ENCODE results near the gene KRT36. TPM values are rescaled to one million over a fixed set of nuclear protein-coding genes. Genes with fewer than 3 reads are reported as not detected.

The KRT36 gene
- total and polyA plus RNA-seq, 10 of the 15 experiments (the other 5 are each of a cell fraction or from before 2014, with no cell fraction given): not detected

DNA sequence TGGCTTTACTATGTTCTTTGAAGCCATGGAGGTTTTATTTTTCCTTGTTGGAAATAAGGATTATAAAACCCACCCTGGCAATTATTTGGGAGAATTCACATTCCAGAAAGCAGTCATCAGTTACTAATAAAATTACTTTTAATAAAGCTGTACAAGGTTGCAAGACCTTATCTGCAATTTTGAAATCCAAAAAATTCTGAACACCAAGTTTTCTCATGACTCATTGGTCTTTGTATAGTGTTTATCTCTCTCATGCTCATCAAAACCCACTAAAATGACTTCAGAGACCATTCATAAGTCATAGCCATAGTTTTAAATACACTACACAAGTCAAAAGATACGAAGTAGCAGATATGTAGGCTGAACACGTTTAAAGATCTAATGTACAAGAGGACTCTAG, 42.9 kb downstream of the KRT36 start:
- Histone ChIP-seq H3K4me3 (no peak overlapping the region), H3K27ac (ENCODE audit: control insufficient read depth, insufficient read depth) (no peak overlapping the region), H3K4me1 (ENCODE audit: control insufficient read depth, insufficient read depth, low read length) (no peaks in the 10 kb centered on the region), H4K20me1 (ENCODE audit: control insufficient read depth, insufficient read depth) (no peaks in the 10 kb centered on the region), H3K79me2 (ENCODE audit: control insufficient read depth, insufficient read depth, low read length) (no peaks in the 10 kb centered on the region), H2AFZ (ENCODE audit: control insufficient read depth, low read depth, low read length) (no peak overlapping the region), H3K27me3 (replicated peaks in 1 of 2; ENCODE audit: control insufficient read depth in 2 of 2, insufficient read depth in 2 of 2, low read length in 1 of 2) (peaks cover 3 to 4% of the 10 kb centered on the region in 2 experiments; a peak in 2 of 4 replicates), H3K4me2 (ENCODE audit: control insufficient read depth, insufficient read depth) (no peak overlapping the region), H3K9me3 (replicated peaks; ENCODE audit: control insufficient read depth, insufficient read depth, low read length) (no peaks in the 10 kb centered on the region), H3K36me3 (ENCODE audit: control insufficient read depth in 2 of 2, insufficient read depth in 2 of 2, low read length in 1 of 2) (no peaks in the 10 kb centered on the region), H3K9ac (ENCODE audit: control insufficient read depth, insufficient read depth, low read length) (no peak overlapping the region)
- DNase-seq (ENCODE audit: low read depth, low spot score) (no peak), ATAC-seq (no peak), FAIRE-seq (no peak)
- ChIA-PET RAD21 (ENCODE audit: unreplicated experiment) (interaction anchor here (1.1 kb wide), 1 partner anchor 10 kb away, joined by 3 read pairs; no protein-coding TSS in a partner anchor), CTCF (no interaction called here), SMC1A (ENCODE audit: uncharacterized antibody, unreplicated experiment) (no interaction called here), POLR2A (interaction anchor here (0.6 kb wide), 1 partner anchor 546 kb away, joined by 6 read pairs; no protein-coding TSS in a partner anchor)
- intact Hi-C loops (cut with micrococcal nuclease; ENCODE audit: unreplicated experiment) (no loop called here), in situ Hi-C loops (cut with MboI) (no loop called here)
- no TSS peak for BruUV-seq (replicated peaks)
- TF ChIP-seq, protein P1, sequence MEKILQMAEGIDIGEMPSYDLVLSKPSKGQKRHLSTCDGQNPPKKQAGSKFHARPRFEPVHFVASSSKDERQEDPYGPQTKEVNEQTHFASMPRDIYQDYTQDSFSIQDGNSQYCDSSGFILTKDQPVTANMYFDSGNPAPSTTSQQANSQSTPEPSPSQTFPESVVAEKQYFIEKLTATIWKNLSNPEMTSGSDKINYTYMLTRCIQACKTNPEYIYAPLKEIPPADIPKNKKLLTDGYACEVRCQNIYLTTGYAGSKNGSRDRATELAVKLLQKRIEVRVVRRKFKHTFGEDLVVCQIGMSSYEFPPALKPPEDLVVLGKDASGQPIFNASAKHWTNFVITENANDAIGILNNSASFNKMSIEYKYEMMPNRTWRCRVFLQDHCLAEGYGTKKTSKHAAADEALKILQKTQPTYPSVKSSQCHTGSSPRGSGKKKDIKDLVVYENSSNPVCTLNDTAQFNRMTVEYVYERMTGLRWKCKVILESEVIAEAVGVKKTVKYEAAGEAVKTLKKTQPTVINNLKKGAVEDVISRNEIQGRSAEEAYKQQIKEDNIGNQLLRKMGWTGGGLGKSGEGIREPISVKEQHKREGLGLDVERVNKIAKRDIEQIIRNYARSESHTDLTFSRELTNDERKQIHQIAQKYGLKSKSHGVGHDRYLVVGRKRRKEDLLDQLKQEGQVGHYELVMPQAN (conservative IDR thresholded peaks at IDR 0.05): no peak
- TF ChIP-seq HCFC1 (IDR thresholded peaks at IDR 0.05; ENCODE audit: low read length) (no peak), RAD21 (IDR thresholded peaks at IDR 0.05; ENCODE audit: insufficient read depth, low read depth, low read length) (no peak), SIN3A (IDR thresholded peaks at IDR 0.05; ENCODE audit: low read depth, low read length) (no peak), RAD51 (IDR thresholded peaks at IDR 0.05) (no peak), MTA2 (IDR thresholded peaks at IDR 0.05; ENCODE audit: low read depth) (no peak), NRF1 (conservative IDR thresholded peaks at IDR 0.05; ENCODE audit: low read depth, low read length) (no peak)
- TF ChIP-seq, protein P2, sequence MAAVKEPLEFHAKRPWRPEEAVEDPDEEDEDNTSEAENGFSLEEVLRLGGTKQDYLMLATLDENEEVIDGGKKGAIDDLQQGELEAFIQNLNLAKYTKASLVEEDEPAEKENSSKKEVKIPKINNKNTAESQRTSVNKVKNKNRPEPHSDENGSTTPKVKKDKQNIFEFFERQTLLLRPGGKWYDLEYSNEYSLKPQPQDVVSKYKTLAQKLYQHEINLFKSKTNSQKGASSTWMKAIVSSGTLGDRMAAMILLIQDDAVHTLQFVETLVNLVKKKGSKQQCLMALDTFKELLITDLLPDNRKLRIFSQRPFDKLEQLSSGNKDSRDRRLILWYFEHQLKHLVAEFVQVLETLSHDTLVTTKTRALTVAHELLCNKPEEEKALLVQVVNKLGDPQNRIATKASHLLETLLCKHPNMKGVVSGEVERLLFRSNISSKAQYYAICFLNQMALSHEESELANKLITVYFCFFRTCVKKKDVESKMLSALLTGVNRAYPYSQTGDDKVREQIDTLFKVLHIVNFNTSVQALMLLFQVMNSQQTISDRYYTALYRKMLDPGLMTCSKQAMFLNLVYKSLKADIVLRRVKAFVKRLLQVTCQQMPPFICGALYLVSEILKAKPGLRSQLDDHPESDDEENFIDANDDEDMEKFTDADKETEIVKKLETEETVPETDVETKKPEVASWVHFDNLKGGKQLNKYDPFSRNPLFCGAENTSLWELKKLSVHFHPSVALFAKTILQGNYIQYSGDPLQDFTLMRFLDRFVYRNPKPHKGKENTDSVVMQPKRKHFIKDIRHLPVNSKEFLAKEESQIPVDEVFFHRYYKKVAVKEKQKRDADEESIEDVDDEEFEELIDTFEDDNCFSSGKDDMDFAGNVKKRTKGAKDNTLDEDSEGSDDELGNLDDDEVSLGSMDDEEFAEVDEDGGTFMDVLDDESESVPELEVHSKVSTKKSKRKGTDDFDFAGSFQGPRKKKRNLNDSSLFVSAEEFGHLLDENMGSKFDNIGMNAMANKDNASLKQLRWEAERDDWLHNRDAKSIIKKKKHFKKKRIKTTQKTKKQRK (IDR thresholded peaks at IDR 0.05; ENCODE audit: low read depth, low read length): no peak
- TF ChIP-seq, protein P3, sequence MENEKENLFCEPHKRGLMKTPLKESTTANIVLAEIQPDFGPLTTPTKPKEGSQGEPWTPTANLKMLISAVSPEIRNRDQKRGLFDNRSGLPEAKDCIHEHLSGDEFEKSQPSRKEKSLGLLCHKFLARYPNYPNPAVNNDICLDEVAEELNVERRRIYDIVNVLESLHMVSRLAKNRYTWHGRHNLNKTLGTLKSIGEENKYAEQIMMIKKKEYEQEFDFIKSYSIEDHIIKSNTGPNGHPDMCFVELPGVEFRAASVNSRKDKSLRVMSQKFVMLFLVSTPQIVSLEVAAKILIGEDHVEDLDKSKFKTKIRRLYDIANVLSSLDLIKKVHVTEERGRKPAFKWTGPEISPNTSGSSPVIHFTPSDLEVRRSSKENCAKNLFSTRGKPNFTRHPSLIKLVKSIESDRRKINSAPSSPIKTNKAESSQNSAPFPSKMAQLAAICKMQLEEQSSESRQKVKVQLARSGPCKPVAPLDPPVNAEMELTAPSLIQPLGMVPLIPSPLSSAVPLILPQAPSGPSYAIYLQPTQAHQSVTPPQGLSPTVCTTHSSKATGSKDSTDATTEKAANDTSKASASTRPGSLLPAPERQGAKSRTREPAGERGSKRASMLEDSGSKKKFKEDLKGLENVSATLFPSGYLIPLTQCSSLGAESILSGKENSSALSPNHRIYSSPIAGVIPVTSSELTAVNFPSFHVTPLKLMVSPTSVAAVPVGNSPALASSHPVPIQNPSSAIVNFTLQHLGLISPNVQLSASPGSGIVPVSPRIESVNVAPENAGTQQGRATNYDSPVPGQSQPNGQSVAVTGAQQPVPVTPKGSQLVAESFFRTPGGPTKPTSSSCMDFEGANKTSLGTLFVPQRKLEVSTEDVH (IDR thresholded peaks at IDR 0.05; ENCODE audit: low read depth, partially characterized antibody): no peak
- TF ChIP-seq, protein P4, sequence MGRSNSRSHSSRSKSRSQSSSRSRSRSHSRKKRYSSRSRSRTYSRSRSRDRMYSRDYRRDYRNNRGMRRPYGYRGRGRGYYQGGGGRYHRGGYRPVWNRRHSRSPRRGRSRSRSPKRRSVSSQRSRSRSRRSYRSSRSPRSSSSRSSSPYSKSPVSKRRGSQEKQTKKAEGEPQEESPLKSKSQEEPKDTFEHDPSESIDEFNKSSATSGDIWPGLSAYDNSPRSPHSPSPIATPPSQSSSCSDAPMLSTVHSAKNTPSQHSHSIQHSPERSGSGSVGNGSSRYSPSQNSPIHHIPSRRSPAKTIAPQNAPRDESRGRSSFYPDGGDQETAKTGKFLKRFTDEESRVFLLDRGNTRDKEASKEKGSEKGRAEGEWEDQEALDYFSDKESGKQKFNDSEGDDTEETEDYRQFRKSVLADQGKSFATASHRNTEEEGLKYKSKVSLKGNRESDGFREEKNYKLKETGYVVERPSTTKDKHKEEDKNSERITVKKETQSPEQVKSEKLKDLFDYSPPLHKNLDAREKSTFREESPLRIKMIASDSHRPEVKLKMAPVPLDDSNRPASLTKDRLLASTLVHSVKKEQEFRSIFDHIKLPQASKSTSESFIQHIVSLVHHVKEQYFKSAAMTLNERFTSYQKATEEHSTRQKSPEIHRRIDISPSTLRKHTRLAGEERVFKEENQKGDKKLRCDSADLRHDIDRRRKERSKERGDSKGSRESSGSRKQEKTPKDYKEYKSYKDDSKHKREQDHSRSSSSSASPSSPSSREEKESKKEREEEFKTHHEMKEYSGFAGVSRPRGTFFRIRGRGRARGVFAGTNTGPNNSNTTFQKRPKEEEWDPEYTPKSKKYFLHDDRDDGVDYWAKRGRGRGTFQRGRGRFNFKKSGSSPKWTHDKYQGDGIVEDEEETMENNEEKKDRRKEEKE (IDR thresholded peaks at IDR 0.05): no peak
- WGBS (ENCODE audit: insufficient coverage, insufficient replicate concordance, low lambda C conversion rate, missing lambda C conversion rate): 3% methylated on average over 2 of the region's 2 CpGs
